Cardiac muscle cell (in vitro differentiated cells and primary cell): Measurements from ENCODE around the gene RBM39. TPM values are rescaled to one million over a fixed set of nuclear protein-coding genes. Genes with fewer than 3 reads are reported as not detected.

Experiments used
- DNase-seq, 2 donors: peaks; one replicate each; pipeline versions ENCODE4 v3.0.0 to v3.0.0-alpha.2; 2010 to 2017; ENCODE audit warnings: low read depth in 1 of 2, low spot score in 1 of 2
- H3K27ac ChIP-seq: fragments of 200-600 bp; sonication (generic); 2 replicates; pipeline ENCODE4 v1.5.1; 2016
- H3K27me3 ChIP-seq: fragments of 200-600 bp; sonication (generic); 2 replicates; pipeline ENCODE4 v1.6.0; 2016; ENCODE audit warnings: control low read depth
- H3K36me3 ChIP-seq: fragments of 200-600 bp; sonication (generic); 2 replicates; pipeline ENCODE4 v1.5.1; 2016; ENCODE audit warnings: control low read depth
- H3K4me1 ChIP-seq: fragments of 200-600 bp; sonication (generic); 2 replicates; pipeline ENCODE4 v1.8.1; 2017; ENCODE audit warnings: low read depth, mild to moderate bottlenecking, mixed run types
- H3K4me3 ChIP-seq: fragments of 200-600 bp; sonication (generic); 2 replicates; pipeline ENCODE4 v1.5.1; 2016; ENCODE audit warnings: mild to moderate bottlenecking
- H3K9me3 ChIP-seq: fragments of 200-600 bp; sonication (generic); 2 replicates; pipeline ENCODE4 v1.5.1; 2017; ENCODE audit warnings: low read depth, mild to moderate bottlenecking, control low read depth
- CTCF ChIP-seq: IDR thresholded peaks from 2 replicates; pipeline ENCODE4 v1.5.1; 2012; ENCODE audit warnings: low read depth, mild to moderate bottlenecking, low read length
- polyA plus RNA-seq: library from polyadenylated mRNA; unstranded; fragments of >200 nt; fragmentation: Nextera tagmentation; extraction: Ambion mirVana; gene quantifications from 2 replicates; pipeline ENCODE4 v1.2.1, GENCODE V29; 2016
- total RNA-seq: library from RNA; depleted of rRNA; stranded (reverse); fragments of >200 nt; gene quantifications from 2 replicates; pipeline ENCODE4 v1.2.3, GENCODE V29; 2016

RBM39 gene
- total and polyA plus RNA-seq, 2 experiments from 2014 or later: 202 to 299 TPM

DNA sequence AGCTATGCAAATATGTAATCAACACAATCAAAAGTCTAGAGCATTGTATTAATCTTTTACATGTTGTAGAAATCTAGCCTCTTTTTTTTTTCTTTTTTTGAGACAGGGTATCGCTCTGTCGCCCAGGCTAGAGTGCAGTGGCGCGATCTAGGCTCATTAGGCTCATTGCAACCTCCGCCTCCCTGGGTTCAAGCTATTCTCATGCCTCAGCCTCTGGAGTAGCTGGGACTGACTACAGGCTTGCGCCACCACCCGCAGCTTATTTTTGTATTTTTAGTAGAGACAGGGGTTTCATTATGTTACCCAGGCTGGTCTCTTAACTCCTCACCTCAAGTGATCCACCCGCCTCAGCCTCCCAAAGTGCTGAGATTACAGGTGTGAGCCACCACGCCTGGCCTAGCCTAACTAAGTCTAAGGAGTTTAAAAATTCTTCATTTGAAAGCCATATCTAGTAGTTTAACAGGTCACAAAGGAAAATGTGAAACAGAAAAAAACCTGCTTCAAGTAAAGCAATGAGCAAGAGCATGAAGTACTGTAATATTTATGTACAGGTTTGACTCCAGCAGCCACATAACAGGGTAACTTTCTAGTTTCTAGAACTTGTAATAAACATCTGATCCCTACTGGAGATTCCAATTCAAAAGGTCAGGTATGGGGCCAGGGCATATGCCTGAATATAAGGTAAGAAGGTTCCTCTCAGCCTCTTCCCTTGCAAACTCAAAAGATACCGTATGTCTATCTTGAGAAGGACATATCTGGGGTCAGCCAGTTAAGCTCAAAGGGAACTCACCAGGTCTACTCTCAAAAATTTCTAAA is 81.7 kb downstream of the RBM39 start:
- no peaks in the 10 kb centered on the region for H3K9me3 ChIP-seq
- no peak for TF ChIP-seq CTCF
- peaks cover 30% of the 10 kb centered on the region for H3K4me1 ChIP-seq
- H3K27ac ChIP-seq: no peak overlapping the region
- H3K27me3 ChIP-seq: no peaks in the 10 kb centered on the region
- DNase-seq: no peak
- no peak overlapping the region for H3K4me3 ChIP-seq
- no peaks in the 10 kb centered on the region for H3K36me3 ChIP-seq

DNA sequence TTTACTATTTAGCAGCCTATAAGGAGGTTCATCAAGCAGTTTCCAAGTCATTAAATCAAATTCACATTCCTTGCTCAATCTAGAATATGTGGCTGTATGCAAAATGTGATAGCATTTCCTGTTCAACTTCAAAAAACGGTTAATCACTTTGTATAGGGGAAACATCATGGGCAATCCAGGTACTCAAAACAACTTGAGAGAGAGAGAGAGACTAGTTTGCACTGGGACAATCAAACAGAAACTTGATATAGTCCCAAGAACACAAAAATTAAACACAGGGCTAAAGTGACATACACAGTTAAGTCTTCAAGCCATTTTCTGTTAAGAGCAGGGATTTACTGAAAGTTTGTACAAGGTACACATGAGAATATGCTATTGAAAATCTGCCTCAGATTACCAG is 84.8 kb downstream of the RBM39 start:
- H3K4me3 ChIP-seq: no peak overlapping the region
- peaks cover 22% of the 10 kb centered on the region for H3K36me3 ChIP-seq
- peaks cover 22% of the 10 kb centered on the region for H3K4me1 ChIP-seq
- no peaks in the 10 kb centered on the region for H3K27me3 ChIP-seq
- TF ChIP-seq CTCF: no peak
- DNase-seq: no peak
- H3K27ac ChIP-seq: no peak overlapping the region
- no peaks in the 10 kb centered on the region for H3K9me3 ChIP-seq

- peaks cover 8% of the 10 kb centered on the region for H3K4me1 ChIP-seq
- no peaks in the 10 kb centered on the region for H3K27me3 ChIP-seq
- H3K4me3 ChIP-seq: no peak overlapping the region
- H3K27ac ChIP-seq: no peak overlapping the region
- no peaks in the 10 kb centered on the region for H3K9me3 ChIP-seq
- H3K36me3 ChIP-seq: peaks cover 30% of the 10 kb centered on the region
- DNase-seq: no peak
- TF ChIP-seq CTCF: no peak
Measured at GRCh38 chr20:35654415-35654814, 87.6 kb downstream of the RBM39 start.

GRCh38 chr20:35653893-35654292 is 88.2 kb downstream of the RBM39 start:
- no peak for TF ChIP-seq CTCF
- DNase-seq: no peak
- peaks cover 30% of the 10 kb centered on the region for H3K36me3 ChIP-seq

More at GRCh38 chr20:35653893-35654292, 88.2 kb downstream of the RBM39 start:
- Histone ChIP-seq H3K27me3 (no peaks in the 10 kb centered on the region), H3K27ac (no peak overlapping the region), H3K4me1 (peaks cover 4% of the 10 kb centered on the region), H3K9me3 (no peaks in the 10 kb centered on the region), H3K4me3 (no peak overlapping the region)

Other genes starting within 250 kb of the RBM39 start
- gene C20orf173, start 212.6 kb downstream of the RBM39 start, total RNA-seq: not detected in 2 replicates
- gene C20orf173, start 212.6 kb downstream of the RBM39 start, polyA plus RNA-seq: not detected in 2 replicates
- 213 and 254 TPM in 2 replicates for gene ERGIC3, start 200.2 kb downstream of the RBM39 start, total RNA-seq
- 170 and 179 TPM in 2 replicates for gene ERGIC3, start 200.2 kb downstream of the RBM39 start, polyA plus RNA-seq
- gene SPAG4, start 126.4 kb downstream of the RBM39 start, total RNA-seq: 12.8 and 44.6 TPM in 2 replicates
- 27.9 and 107 TPM in 2 replicates for gene SPAG4, start 126.4 kb downstream of the RBM39 start, polyA plus RNA-seq
- gene CPNE1, start 77.4 kb downstream of the RBM39 start, total RNA-seq: 172 and 355 TPM in 2 replicates
- 225 and 377 TPM in 2 replicates for gene CPNE1, start 77.4 kb downstream of the RBM39 start, polyA plus RNA-seq
- 38.5 and 43.3 TPM in 2 replicates for gene RBM12, start 77.4 kb downstream of the RBM39 start, total RNA-seq
- 28.8 and 29.1 TPM in 2 replicates for gene RBM12, start 77.4 kb downstream of the RBM39 start, polyA plus RNA-seq
- 32.6 and 39.3 TPM in 2 replicates for gene NFS1, start 42.9 kb downstream of the RBM39 start, total RNA-seq
- gene NFS1, start 42.9 kb downstream of the RBM39 start, polyA plus RNA-seq: 43.9 and 52.4 TPM in 2 replicates
- 205 and 356 TPM in 2 replicates for gene ROMO1, start 42.9 kb downstream of the RBM39 start, total RNA-seq
- 646 and 743 TPM in 2 replicates for gene ROMO1, start 42.9 kb downstream of the RBM39 start, polyA plus RNA-seq
- gene PHF20, start 29.8 kb upstream of the RBM39 start, total RNA-seq: 42.0 and 42.6 TPM in 2 replicates
- 44.6 and 49.6 TPM in 2 replicates for gene PHF20, start 29.8 kb upstream of the RBM39 start, polyA plus RNA-seq
- 138 and 197 TPM in 2 replicates for gene SCAND1, start 212.2 kb upstream of the RBM39 start, total RNA-seq
- gene SCAND1, start 212.2 kb upstream of the RBM39 start, polyA plus RNA-seq: 201 and 218 TPM in 2 replicates
- 8.5 and 10.4 TPM in 2 replicates for gene CNBD2, start 226.3 kb upstream of the RBM39 start, total RNA-seq
- 0.82 TPM in 1 of 2 replicates, not detected in the other for gene CNBD2, start 226.3 kb upstream of the RBM39 start, polyA plus RNA-seq